NCI-H1436 treated with DMSO at 0.1 percent for 48 hours (cell line): ENCODE measurements around the gene GATC.

Experiments
- DNase-seq: peaks from one replicate; lab custom pipeline; 2025; lab: John Stamatoyannopoulos, UW

Gene GATC

DNA sequence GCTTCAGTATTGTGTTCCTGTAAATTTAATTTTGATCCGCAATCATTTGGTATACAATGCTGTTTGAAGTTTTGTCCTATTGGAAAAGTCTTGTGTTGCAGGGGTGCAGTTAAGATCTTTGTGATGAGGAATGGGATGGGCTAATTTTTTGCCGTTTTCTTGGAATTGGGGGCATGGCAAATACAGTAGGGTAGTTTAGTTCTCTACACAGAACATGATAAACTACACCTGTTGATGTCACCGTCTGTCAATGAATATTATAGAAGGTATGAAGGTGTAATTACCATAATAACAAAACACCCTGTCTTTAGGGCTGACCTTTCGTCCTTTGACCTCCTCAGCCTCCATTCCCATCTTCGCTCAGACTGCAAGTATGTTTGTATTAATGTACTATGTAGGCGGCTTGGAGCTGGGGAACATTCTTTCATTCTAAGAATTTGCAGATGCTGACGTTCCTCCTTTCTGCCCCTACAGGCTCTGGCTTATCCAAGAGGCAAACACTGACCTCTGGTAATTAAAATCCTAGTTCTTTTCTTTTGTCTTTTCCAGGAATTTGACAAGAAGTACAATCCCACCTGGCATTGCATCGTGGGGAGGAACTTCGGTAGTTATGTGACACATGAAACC, 51.4 kb downstream of the GATC start:
- DNase-seq = no peak

DNA sequence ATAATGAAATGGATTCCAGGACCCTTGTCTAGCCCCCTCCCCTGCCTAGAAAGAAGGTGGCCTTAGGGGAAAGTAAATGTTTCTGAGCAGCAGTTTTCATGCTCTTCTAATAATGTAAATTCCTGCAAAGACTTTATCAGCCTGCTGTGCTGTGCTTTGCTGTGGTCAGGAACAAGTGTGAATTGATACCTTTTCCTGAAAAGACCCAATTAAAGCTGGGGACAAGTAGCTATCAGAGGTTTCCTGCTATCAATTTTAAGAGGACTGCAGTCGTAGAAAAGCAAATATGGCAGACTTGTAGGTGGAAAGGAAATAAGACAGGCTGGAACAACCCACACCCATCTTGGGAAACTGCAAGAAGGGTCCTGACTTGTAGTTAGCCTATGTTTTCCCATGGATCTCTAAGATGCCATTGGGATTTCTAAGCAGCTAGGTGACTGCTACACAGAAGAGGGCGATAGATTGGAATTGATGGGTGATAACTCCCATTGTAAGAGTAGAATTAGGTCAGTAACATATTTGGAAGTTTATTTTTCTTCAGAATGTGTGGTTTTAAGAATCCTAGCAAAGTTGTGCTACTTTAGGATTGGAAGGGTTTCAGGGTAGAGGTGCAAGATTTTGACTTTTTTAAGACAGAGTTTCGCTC, 52.7 kb downstream of the GATC start:
- no peak for DNase-seq

DNA sequence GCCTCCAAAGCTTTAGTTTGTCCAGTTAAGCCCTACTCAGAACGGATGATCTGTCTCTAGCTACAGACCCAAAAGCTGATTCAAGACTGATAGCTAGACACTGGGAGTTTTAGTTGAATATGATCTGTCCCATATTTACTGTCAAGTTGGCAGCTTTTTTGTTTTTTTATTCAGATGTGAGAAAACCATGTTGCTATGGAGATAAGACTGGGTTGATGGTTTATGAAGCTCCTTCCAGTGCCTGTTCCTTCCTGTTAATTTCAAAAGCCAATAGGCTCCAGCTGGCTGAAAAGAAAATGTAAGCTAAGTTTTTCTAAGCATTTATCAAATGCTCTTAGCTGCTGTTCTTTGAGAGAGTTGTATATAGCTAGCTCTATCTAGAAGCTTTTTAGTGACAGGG, 54.3 kb downstream of the GATC start:
- no peak for DNase-seq

DNA sequence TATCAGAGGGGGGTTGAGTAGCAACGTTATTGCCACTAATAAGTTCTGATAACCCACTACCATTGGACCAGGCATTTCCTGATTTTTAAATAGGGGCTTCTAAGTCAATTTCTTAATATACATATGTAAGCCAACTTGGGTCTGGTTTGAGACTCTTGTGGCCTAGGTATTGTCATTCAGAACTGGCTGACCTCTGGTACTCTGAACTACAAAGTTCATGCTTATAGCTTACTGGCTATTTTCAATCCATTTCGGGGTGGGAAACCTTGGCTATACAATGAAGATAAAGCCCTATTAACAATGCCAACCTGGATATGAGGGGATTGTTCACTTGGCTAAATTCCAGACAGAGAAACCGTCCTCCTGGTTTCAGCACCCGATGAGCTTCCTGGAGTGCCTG, 58.3 kb downstream of the GATC start:
- DNase-seq = no peak

DNA sequence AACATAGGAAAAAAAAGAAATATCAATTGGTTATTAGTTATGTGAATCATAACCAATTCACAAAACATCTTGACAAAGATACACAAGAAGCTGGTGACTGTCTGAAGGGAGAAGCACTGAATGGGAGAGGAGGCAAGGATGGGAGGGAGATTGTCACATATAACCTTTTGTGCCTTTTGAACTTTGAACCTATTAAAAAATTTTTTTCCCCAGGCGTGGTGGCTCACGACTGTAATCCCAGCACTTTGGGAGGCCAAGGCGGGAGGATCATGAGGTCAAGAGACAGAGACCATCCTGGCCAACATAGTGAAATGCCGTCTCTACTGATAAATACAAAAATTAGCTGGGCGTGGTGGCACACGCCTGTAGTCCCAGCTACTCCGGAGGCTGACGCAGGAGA, 62.3 kb downstream of the GATC start:
- no peak for DNase-seq
